OCI-M1 (cell line): ENCODE measurements around the gene PAPOLB.

ENCODE experiments used
- DNase-seq: peaks from one replicate; lab custom pipeline; 2025; lab: John Stamatoyannopoulos, UW

Gene PAPOLB

GRCh38 chr7:4878336-4879335 lies 16.8 kb upstream of the PAPOLB start:
- no peak for DNase-seq

DNA sequence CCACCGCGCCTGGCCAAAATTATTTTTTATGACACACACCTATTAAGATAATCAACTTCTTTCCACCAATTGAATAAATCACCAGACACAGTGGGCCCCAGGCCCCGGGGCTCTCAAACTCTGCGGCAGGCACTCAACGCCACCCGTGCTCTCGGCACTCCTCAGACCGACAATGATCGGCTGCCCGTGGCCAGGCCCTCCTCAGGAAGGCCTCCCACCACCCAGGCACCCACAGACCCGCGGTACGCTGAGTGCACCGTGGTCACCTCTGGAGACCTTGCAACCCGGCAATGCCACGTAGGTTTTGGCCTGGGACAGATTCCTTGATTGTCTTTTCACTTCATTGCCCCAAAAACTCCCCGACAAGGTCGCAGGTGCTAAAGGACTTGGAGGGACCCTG lies 14.8 kb upstream of the PAPOLB start:
- no peak for DNase-seq

GRCh38 chr7:4875391-4875790 lies 13.6 kb upstream of the PAPOLB start:
- DNase-seq: no peak

- no peak for DNase-seq
These were observed 11.5 kb upstream of the PAPOLB start for GRCh38 chr7:4873071-4873944.

GRCh38 chr7:4871930-4872675 lies 10.3 kb upstream of the PAPOLB start:
- DNase-seq: no peak

GRCh38 chr7:4871056-4871680 lies 9.3 kb upstream of the PAPOLB start:
- DNase-seq: no peak

DNA sequence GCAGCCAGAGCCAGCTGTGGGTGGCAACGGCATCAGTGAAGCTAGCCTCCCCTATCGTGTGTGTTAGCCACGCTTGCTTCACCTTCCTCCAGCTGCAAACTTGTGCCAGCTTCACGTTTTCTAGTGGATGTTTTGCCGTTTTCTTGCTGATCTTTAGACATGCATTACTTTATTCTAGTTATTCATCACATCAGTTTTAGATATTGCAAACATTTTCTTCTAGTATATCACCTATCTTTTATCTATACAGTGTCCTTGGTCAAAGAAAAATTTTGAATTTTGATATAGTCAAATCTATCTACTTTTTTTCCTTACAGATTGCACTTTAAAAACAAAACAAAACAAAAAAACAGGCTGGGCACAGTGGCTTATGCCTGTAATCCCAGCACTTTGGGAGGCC lies 6.7 kb upstream of the PAPOLB start:
- DNase-seq: no peak

DNA sequence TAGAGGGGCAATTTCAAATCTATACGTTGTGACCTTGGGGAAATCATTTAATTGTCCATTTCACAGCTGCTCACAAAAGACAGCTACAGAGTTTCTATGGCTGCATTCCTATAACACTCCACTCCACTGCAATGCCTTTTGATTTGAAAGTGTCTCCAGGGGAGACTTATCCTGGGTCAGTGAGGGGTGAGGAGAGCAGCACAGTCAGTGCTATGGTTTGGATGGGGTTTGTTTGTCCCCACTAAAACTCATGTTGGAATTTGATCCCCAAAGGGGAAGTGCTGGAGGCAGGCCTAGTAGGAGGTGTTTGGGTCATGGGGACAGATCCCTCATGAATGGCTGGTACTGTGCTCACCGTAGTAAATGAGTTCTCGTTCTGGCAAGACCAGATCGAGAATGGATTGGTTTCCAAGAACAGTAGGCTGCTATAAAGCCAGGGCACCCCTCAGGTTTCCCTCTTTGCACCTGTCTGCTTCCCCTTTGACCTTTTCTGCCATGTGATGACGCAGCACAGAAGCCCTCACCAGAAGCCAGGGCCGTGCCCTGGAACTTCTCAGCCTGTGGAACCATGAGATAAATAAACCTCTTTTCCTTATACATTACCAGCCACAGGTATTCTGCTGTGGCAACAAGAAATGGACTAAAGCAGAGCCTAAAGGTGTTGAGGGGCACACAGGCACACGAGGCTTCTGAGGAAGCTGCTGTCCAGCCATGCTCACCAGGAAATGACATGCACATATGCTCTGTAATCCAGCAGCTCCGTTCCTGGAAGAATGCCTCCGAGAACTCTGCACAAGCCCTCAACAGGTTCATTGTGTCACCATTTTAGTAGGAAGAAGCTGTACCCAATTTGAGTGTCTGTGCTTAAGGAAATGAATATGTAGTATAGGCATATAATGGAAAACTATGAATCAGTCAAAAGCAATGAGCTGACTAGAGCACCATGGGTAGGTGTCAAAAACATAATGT lies 5.0 kb upstream of the PAPOLB start:
- no peak for DNase-seq

GRCh38 chr7:4862156-4862555 lies 326 bp upstream of the PAPOLB start:
- no peak for DNase-seq

GRCh38 chr7:4861227-4861626 lies 603 bp downstream of the PAPOLB start:
- DNase-seq: no peak

DNA sequence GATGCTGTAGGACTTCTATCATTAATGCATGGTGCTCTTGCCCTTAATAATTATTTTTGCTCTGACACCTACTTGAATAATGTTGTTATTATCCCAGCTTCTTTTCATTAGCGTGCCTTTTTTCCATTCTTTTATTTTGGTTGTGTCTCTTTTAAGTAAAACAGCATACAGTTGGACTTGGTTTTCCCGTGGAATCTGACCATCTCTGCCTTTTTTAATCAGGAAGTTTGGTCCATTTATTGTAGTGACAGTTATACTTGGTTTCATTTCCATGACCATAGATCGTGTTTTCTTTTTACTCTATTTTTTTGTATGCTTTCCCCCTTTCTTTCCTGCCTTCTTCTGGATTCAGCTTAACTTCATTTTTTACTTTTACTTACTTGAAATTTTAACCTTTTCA lies 4.6 kb downstream of the PAPOLB start:
- no peak for DNase-seq

DNA sequence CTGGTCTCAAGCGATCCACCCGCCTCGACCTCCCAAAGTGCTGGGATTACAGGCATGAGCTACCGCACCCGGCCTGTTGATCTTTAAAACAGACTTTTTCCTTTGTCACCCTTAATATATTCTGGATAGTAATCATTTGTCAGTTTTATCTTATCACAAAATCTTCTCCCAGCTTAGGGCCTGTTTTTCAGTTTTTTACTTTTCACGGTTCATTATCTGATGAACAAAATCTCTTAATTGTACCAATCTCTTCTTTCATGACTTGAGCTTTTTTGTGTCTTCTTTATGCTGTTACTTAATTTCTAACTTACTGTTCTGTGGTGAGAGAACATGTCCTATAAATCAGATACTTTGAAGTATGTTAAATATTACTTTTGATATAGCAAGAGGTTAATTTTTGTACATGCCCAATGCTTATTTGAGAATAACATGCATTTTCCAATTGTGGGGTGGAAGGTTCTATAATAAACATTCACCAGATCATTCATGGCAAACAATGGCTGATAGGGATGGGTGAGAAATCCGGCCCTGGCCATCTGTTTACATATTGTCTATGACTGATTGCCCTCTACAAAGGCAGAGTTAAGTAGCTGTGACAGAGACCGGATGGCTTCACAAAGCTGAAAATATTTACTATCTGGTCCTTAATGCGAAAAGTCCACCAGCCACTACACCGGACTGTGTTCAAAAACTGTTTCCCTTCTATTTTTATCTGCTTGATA lies 5.3 kb downstream of the PAPOLB start:
- no peak for DNase-seq

DNA sequence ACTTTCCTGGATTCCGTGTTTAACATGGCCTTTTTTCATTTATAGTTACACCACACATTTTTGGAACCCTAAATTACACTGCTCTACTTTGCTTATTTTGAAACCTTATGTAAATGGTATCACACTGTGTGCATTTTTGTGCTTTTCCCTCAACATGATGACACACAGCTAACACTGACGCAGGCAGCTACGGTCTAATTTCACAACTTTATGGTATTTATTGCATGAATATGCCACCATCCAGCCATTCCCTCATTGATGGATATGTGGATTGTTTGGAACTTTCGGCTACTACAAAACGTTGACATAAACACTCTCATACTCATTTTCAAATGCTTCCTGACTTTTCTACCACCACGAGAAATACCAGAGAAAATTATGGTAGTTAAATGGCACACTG lies 6.9 kb downstream of the PAPOLB start:
- DNase-seq: no peak

DNA sequence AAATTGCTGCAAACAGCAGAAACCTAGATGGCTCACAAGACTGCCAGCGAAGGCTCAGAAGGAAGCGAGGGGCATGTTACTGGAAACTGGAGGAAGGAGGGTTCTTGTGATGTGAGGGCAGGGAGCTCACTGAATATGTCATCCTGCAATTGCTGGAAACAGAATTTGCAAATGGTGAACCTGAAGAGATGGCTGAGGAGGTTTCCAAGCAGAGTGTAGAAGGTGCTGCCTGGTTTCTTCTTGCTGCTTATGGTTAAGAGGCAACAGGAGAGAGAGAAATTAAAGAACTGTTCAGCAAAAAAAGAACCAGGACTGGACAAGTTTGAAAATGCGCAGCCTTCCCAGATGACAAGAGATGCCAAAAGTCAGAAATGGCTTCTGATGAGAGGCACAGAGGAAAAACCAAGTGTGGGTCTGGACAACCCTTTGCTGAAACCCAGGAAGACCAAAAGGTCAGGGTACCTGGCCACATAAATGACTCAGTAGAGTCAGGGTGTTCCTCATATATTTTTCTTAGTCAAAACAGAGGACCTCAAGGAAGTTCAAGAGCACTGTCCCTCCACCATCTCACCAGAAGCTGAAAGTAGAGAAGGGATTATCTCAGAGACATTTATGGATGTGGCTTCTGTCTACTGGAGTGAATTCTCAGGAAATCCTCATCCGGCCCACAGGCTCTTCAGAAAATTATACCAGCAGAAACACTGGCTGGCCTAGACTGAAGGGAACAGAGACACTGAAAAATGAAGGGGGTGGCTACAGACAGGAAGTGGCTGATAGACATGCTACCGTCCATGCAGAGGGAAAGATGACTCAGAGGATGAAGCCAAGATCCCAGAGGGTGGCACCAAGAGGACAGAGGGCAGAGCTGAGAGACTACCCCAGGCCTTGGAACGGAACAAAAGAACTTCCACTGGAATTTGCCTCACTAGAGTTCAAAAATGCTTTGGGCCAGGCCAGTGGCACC lies 10.1 kb downstream of the PAPOLB start:
- no peak for DNase-seq

DNA sequence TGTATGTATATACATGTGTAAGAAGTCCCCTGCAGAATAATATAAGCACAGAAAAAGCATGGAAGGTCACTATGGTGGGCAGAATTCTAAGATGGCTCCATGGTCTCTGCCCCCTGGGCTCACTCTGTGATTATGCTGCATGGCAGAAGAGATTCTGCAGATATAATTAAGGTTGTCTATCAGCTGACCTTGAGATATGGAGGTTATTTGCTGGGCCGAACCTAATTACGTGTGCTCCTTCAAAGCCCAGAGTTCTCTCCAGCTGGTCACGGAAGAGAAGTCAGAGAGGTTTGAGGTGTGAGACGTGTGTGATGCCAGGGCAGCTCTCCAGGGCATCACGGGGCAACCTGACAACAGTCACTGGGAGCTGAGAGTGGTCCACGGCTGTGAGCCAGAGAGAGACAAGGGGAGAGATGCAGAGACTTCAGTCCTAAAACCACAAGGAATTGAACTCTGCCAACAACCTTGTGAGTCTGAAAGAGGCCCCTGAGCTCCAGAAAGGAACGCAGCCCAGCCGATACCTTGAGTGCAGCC lies 11.5 kb downstream of the PAPOLB start:
- no peak for DNase-seq

- peak; percentile 11 for DNase-seq
These were observed 12.4 kb downstream of the PAPOLB start for GRCh38 chr7:4849390-4849789.

DNA sequence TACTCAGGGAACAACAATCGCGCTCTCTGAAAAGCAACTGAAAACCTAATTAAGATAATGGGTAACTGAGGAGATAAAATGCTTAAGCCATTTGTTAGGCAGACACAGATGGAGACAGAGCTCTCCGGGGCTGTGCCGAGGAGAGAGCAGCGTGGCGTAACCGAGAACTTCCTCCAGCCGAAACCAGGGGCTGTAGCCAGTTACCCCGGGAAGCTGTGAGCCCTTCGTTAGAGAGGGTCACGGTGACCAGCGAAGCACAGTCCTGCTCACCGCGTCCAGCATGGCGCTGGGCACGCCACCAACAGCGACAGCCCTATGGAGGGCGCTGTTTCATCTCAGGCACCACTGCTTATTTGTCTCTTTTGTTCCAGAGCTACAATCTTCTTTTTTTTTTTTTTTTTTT lies 16.1 kb downstream of the PAPOLB start:
- no peak for DNase-seq

GRCh38 chr7:4842319-4843064 lies 19.3 kb downstream of the PAPOLB start:
- no peak for DNase-seq
